HUDEP-2 (cell line): ENCODE measurements around the gene GATA6.

Source experiments
- DNase-seq, 76 experiments: peaks; one replicate each; lab custom pipeline; 2025; ENCODE audit not compliant: unreplicated experiment in 76 of 76; lab: John Stamatoyannopoulos, UW

The GATA6 gene

GRCh38 chr18:22166069-22166950, 3.1 kb upstream of the GATA6 start:
- no peak for DNase-seq

- DNase-seq: no peak
Measured at GRCh38 chr18:22167091-22167470, 2.3 kb upstream of the GATA6 start.

GRCh38 chr18:22167471-22168241, 1.7 kb upstream of the GATA6 start:
- no peak for DNase-seq

- DNase-seq: peak in 28 of 76 experiments; percentile 1 to 64 (median 22)
Measured at GRCh38 chr18:22168360-22168921, 948 bp upstream of the GATA6 start.

GRCh38 chr18:22169889-22170420, 566 bp downstream of the GATA6 start:
- DNase-seq: peak in 20 of 76 experiments; percentile 2 to 59 (median 41)

- peak in 4 of 76 experiments; percentile 2 to 45 (median 26) for DNase-seq
Measured at GRCh38 chr18:22170421-22171257, 1.2 kb downstream of the GATA6 start.

GRCh38 chr18:22171258-22172119, 2.1 kb downstream of the GATA6 start:
- DNase-seq: no peak

GRCh38 chr18:22172120-22172582, 2.8 kb downstream of the GATA6 start:
- no peak for DNase-seq

- no peak for DNase-seq
Measured at GRCh38 chr18:22172594-22173049, 3.2 kb downstream of the GATA6 start.

- DNase-seq: no peak
Measured at GRCh38 chr18:22173221-22173927, 4.0 kb downstream of the GATA6 start.

GRCh38 chr18:22173928-22174301, 4.5 kb downstream of the GATA6 start:
- DNase-seq: no peak

- DNase-seq: no peak
Measured at GRCh38 chr18:22174341-22175145, 5.2 kb downstream of the GATA6 start.

GRCh38 chr18:22175346-22175745, 6.0 kb downstream of the GATA6 start:
- DNase-seq: no peak

GRCh38 chr18:22176420-22177326, 7.3 kb downstream of the GATA6 start:
- no peak for DNase-seq

GRCh38 chr18:22177327-22177871, 8.0 kb downstream of the GATA6 start:
- no peak for DNase-seq

- no peak for DNase-seq
Measured at GRCh38 chr18:22179174-22179573, 9.8 kb downstream of the GATA6 start.
